ENCODE data around the gene CPN1. TPM values are rescaled to one million over a fixed set of nuclear protein-coding genes. Genes with fewer than 3 reads are reported as not detected.

CPN1 gene
- total and polyA plus RNA-seq, 2 donors (not counting 3 experiments of a cell fraction or from before 2014, with no cell fraction given): not detected

DNA sequence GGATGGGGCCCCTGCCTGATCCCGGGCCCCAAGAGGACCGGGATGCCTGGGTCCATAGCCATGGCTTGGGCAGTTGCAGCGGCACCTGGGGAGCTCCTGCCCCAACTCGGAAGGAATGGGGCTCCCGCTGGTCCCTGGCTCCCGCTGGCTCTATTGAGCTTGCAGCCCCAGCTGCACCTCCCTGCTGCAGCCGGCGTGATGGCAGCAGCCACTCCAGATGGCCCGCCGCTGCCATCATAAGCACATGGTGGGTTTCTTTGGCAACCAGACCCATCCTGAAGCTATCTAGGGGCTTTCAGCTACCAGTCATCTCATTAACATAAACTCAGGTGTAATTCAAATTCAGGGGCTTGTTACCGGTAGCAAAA lies 60.8 kb downstream of the CPN1 start:
- dilution Hi-C loops (cut with MboI; ENCODE audit: extremely low pct_ligation_motif_present, low sequenced_read_pairs) (no loop called here), intact Hi-C loops (cut with micrococcal nuclease) (no loop called here)
- DNase-seq (ENCODE audit: low read depth, low spot score) (no peak), FAIRE-seq (no peak)
- TF ChIP-seq MYC (IDR thresholded peaks at IDR 0.05; ENCODE audit: low read depth, low read length) (no peak), POLR2A (IDR thresholded peaks at IDR 0.05; ENCODE audit: low read depth, low read length) (no peak), POLR2AphosphoS5 (IDR thresholded peaks at IDR 0.05; ENCODE audit: insufficient read depth, low read depth, low read length) (no peak), EZH2 (IDR thresholded peaks at IDR 0.05; ENCODE audit: borderline replicate concordance, low read depth, low read length, severe bottlenecking) (no peak)
- TF ChIP-seq, protein P1, sequence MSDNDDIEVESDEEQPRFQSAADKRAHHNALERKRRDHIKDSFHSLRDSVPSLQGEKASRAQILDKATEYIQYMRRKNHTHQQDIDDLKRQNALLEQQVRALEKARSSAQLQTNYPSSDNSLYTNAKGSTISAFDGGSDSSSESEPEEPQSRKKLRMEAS (IDR thresholded peaks at IDR 0.05; ENCODE audit: insufficient read depth, insufficient read length): no peak
- H3K4me1 ChIP-seq (ENCODE audit: control insufficient read depth, extremely low read depth, insufficient read depth, low read length): no peaks in the 10 kb centered on the region
- POLR2A ChIA-PET: no interaction called here
- no peak overlapping the region for H3K4me2 ChIP-seq (ENCODE audit: insufficient read depth, low read length)
- H3K27ac ChIP-seq (ENCODE audit: insufficient read depth, low read depth, low read length): no peak overlapping the region
- H4K20me1 ChIP-seq (replicated peaks; ENCODE audit: control insufficient read depth, extremely low read depth, insufficient read depth, low read length): no peaks in the 10 kb centered on the region
- H2AFZ ChIP-seq (ENCODE audit: low read depth, low read length): no peak overlapping the region
- no peak overlapping the region for H3K9ac ChIP-seq (replicated peaks; ENCODE audit: extremely low read depth, insufficient read depth, low read length)
- H3K9me1 ChIP-seq (replicated peaks; ENCODE audit: control insufficient read depth, extremely low read depth, insufficient read depth, low read length): no peaks in the 10 kb centered on the region
- H3K4me3 ChIP-seq (replicated peaks in 1 of 3; ENCODE audit: insufficient read depth in 1 of 3, low read depth in 1 of 3, low read length in 3 of 3): no peak overlapping the region
- H3K79me2 ChIP-seq (ENCODE audit: control insufficient read depth, insufficient read depth, low read length): no peaks in the 10 kb centered on the region
- no TSS peak for BruUV-seq (replicated peaks)
- H3K9me3 ChIP-seq (replicated peaks; ENCODE audit: control insufficient read depth, insufficient read depth, low read length): no peaks in the 10 kb centered on the region
- H3K27me3 ChIP-seq (ENCODE audit: control insufficient read depth in 2 of 2, insufficient read depth in 2 of 2, low read length in 2 of 2): peaks cover 0 to 2% of the 10 kb centered on the region in 2 experiments
- no peaks in the 10 kb centered on the region for H3K36me3 ChIP-seq (ENCODE audit: control insufficient read depth in 2 of 2, extremely low read depth in 1 of 2, insufficient read depth in 2 of 2, low read length in 2 of 2)
- CTCF ChIA-PET: interaction anchor here (0.9 to 2.9 kb wide), 6 partner anchors 11 to 175 kb away, joined by 3 to 21 read pairs (median 3); partner anchors contain the start of gene DNMBP

GRCh38 chr10:100020142-100020885 lies 61.4 kb downstream of the CPN1 start:
- Histone ChIP-seq H3K79me2 (ENCODE audit: control insufficient read depth, insufficient read depth, low read length) (no peaks in the 10 kb centered on the region), H4K20me1 (replicated peaks; ENCODE audit: control insufficient read depth, extremely low read depth, insufficient read depth, low read length) (no peaks in the 10 kb centered on the region), H3K9me1 (replicated peaks; ENCODE audit: control insufficient read depth, extremely low read depth, insufficient read depth, low read length) (no peaks in the 10 kb centered on the region), H3K9me3 (replicated peaks; ENCODE audit: control insufficient read depth, insufficient read depth, low read length) (no peaks in the 10 kb centered on the region), H3K27me3 (ENCODE audit: control insufficient read depth in 2 of 2, insufficient read depth in 2 of 2, low read length in 2 of 2) (peaks cover 0 to 2% of the 10 kb centered on the region in 2 experiments), H2AFZ (ENCODE audit: low read depth, low read length) (no peak overlapping the region), H3K4me1 (ENCODE audit: control insufficient read depth, extremely low read depth, insufficient read depth, low read length) (no peaks in the 10 kb centered on the region), H3K9ac (replicated peaks; ENCODE audit: extremely low read depth, insufficient read depth, low read length) (no peak overlapping the region), H3K4me3 (replicated peaks in 1 of 3; ENCODE audit: insufficient read depth in 1 of 3, low read depth in 1 of 3, low read length in 3 of 3) (no peak overlapping the region), H3K4me2 (ENCODE audit: insufficient read depth, low read length) (no peak overlapping the region), H3K36me3 (ENCODE audit: control insufficient read depth in 2 of 2, extremely low read depth in 1 of 2, insufficient read depth in 2 of 2, low read length in 2 of 2) (no peaks in the 10 kb centered on the region), H3K27ac (ENCODE audit: insufficient read depth, low read depth, low read length) (no peak overlapping the region)
- TF ChIP-seq FOS (IDR thresholded peaks at IDR 0.05; ENCODE audit: borderline replicate concordance, insufficient read depth, low read length) (no peak), JUN (IDR thresholded peaks at IDR 0.05; ENCODE audit: borderline replicate concordance, insufficient read depth, insufficient read length, low read depth) (no peak), EZH2 (IDR thresholded peaks at IDR 0.05; ENCODE audit: borderline replicate concordance, low read depth, low read length, severe bottlenecking) (no peak), POLR2AphosphoS5 (IDR thresholded peaks at IDR 0.05; ENCODE audit: insufficient read depth, low read depth, low read length) (no peak), POLR2A (IDR thresholded peaks at IDR 0.05; ENCODE audit: low read depth, low read length) (no peak), CTCF (IDR thresholded peaks at IDR 0.05; ENCODE audit: extremely low read depth in 1 of 2, insufficient read depth in 1 of 2, low read depth in 1 of 2, low read length in 2 of 2) (no peak), GATA2 (IDR thresholded peaks at IDR 0.05; ENCODE audit: insufficient read depth, insufficient read length, low read depth, low read length) (no peak), MYC (IDR thresholded peaks at IDR 0.05; ENCODE audit: low read depth, low read length) (no peak)
- TF ChIP-seq, protein P1 (IDR thresholded peaks at IDR 0.05; ENCODE audit: insufficient read depth, insufficient read length): no peak
- ChIA-PET POLR2A (no interaction called here), CTCF (interaction anchor here (1.1 to 2.9 kb wide), 4 partner anchors 11 to 175 kb away, joined by 3 to 21 read pairs (median 5); partner anchors contain the start of gene DNMBP)
- DNase-seq (ENCODE audit: low read depth, low spot score) (no peak), FAIRE-seq (no peak)
- dilution Hi-C loops (cut with MboI; ENCODE audit: extremely low pct_ligation_motif_present, low sequenced_read_pairs) (no loop called here), intact Hi-C loops (cut with micrococcal nuclease) (no loop called here)
- BruUV-seq (replicated peaks): no TSS peak
